GM18526 (cell line): ENCODE data around the gene HS3ST2.

Source experiments
- POLR2A ChIP-seq: IDR thresholded peaks from 3 replicates; pipeline ENCODE4 v1.6.1; 2011; ENCODE audit not compliant: insufficient read length; ENCODE audit errors: extremely low read depth

Gene HS3ST2

DNA sequence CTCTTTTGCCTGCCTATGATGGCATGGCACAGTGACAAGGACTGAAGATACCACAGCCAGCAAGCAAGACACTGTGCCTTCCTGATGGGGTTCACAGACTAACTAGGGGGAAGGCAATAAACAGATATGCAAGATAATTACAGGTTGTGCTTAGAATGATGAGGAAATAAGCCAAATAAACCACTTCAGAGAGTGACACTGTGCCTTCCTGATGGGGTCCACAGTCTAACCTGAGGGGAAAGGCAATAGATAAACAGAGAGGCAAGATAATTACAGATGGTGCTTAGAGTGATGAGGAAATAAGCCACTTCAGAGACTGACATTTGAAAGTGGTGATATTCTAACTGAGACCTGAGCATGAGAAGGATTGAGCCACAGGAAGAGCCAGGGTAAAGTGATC, 84.2 kb downstream of the HS3ST2 start:
- no peak for TF ChIP-seq POLR2A

DNA sequence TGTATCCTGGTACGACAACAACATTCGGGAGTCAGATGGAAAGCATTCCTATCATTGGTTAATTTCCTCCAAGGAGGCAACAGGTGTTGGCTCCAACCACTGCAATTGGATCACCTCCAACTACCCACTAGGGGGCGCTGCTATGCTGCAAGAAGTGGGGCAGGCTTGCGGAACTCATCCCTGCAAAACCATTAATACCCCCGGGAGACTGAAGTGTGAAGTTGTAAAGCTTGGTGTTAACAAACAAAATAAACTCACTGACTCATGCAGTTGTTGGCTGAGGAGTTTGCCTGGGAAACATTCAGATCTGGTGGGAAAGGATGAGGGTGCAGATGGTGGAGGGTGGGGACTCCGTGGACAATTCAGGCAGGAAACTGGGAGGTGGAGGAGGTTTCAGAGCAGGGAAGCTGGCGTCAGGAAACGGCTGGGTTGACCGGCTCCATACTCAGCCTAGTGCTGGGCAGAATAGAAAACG, 84.9 kb downstream of the HS3ST2 start:
- no peak for TF ChIP-seq POLR2A

DNA sequence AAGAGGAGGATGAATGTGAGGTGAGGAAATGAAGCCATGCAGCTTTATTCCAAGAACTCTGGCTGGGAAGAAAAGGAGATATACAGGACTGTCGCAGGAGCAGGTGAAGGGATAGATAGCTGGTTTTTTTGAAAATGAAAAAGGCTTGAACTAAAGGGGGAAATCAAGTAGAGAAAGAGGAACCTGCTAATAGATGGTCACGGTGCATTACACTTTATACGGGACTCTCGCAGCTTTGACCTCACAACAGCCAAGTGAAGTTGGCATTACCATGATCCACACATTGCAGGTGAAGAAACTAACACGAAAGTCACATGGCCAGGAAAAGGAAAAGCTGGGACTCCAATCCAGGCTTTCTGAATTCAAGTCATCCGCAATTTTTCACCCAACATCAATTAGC, 86.9 kb downstream of the HS3ST2 start:
- TF ChIP-seq POLR2A: no peak

DNA sequence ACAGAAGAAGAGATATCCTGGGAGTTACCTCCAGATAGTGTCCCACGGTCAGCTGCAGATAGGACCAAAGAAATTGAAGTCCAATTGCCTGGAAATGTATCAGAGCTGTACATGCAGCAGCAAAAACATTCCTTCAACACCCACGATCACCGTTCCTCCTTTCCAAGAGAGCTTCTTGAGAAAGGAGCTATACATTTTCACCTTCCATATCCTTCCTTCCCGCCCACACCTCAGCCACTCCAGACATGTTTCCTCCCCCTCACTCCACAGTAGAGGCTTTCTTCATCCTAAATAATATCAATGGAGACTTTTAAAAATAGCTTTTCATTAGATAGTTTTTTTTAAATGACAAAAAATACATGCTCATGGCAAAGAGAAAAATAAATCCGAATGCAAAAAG, 87.6 kb downstream of the HS3ST2 start:
- no peak for TF ChIP-seq POLR2A

DNA sequence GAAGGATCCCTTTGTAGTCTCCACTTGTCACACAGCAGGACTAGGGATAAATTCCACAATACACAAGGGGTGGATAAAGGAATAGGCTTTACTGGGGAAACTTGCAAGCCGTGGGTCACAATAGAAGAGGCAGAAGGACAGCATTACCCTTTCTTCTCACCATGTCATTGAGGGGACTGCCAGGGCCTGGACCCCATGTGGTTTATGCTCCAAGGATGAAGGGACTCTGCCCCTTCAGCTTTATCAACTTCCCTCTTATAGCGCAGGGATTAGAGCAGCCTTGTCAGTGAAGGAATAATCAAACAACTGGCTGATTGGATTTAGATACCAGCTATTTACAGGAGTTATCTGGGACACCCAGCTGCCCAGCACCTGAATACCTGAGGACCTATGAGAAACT, 89.8 kb downstream of the HS3ST2 start:
- no peak for TF ChIP-seq POLR2A

DNA sequence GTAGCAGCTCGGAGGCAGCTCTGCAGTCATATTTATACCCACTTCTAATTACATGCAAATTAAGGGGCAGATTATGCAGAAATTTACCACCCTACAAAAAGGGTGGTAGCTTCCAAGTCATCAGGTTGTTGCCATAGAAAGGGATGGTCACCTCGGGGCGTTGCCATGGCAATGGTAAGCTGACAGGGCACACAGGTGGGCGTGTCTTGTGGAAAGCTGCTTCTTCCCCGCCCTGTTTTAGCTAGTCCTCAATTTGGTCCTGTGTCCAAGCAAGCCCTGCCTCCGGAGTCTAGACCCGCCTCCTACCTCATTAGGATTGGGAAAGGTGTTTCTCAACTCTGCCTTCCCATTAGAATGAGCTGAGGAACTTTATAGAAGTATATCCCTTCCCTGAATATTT, 98.7 kb downstream of the HS3ST2 start:
- TF ChIP-seq POLR2A: no peak

DNA sequence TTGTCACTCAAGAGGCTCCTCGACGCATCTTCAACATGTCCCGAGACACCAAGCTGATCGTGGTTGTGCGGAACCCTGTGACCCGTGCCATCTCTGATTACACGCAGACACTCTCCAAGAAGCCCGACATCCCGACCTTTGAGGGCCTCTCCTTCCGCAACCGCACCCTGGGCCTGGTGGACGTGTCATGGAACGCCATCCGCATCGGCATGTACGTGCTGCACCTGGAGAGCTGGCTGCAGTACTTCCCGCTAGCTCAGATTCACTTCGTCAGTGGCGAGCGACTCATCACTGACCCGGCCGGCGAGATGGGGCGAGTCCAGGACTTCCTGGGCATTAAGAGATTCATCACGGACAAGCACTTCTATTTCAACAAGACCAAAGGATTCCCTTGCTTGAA, 101.0 kb downstream of the HS3ST2 start:
- TF ChIP-seq POLR2A: no peak

DNA sequence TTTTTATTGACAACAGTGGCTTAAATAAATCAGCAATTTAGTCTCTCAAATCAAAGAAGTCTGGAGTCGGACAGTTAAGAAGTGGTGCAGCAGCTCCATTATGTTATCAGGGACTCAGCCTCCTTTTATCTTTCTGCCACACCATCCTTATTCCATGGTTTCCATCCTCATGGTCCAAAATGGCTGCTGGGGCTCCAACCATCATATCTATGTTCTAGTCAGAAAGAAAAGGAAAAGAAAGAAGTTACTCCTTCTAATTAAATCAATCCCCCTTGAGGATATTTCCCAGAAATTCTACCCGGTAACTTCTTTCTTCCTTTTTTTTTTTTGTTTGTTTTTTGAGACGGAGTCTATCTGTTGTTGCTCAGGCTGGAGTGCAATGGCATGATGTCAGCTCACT, 109.5 kb downstream of the HS3ST2 start:
- no peak for TF ChIP-seq POLR2A

DNA sequence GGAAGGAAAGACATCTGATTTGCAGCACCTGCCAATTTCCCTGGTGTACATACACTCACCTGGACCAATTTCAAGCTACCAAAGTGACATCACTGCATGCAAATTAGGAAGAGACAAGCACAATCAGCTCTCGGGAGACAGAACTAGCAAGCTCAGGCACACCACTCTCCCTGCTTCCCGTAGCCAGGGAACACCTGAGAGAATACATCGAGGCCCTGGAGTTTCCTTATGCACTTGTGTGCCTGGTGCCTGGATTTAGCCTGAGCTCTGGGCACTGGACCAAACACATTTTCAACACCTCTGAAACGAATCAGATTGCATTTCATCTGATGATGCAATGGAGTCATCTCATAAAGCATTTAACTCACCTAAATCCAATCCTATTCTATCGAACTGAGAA, 110.5 kb downstream of the HS3ST2 start:
- TF ChIP-seq POLR2A: no peak

DNA sequence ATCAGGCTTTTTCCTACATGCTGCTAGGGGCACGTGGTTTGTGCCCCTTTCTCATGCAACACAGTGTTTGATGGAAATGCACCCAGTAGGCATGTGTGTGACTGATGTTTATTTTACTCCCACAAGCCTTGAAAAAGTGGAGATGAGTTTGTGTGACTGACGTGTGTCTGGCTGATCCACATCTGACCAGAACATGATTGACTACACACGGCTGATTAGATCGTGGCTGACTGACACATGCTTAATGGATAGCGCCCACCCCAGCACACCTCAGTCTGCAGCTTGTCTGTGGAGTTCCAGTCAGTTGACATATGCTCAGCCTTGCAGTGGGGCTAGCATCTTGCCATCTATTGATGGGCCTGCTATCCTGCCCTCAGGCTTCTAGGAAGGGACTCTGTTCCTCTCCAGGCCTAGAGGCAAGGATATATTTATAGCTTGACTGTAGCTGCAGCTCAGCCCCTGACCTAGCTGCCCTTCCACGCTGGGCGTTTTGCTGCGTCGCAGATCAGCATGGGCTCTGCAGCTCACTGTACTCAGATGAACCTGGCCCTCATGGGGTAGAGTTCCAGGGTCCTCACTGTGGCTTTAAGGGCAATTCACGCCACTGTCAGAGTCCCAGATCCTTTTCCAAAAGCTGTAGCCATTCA, 112.3 kb downstream of the HS3ST2 start:
- TF ChIP-seq POLR2A: no peak

DNA sequence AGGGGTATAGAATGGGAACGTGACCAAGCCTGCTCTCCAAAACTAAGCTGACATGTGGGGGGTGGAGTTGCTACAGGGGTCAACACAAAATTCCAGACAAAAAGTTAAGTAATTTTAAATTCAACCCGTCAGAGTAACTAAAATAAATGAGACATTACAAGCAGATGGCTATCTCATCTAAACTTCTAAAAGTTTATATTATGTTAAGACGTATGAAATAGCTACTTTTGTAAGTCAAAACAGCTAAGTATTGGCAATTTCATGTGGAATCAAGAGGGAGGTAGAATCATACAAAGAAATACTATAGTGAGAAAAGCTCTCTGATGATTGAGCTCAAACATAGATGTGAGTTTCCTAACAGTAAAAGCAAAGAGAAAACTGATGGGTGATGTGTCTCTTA, 113.3 kb downstream of the HS3ST2 start:
- TF ChIP-seq POLR2A: no peak

DNA sequence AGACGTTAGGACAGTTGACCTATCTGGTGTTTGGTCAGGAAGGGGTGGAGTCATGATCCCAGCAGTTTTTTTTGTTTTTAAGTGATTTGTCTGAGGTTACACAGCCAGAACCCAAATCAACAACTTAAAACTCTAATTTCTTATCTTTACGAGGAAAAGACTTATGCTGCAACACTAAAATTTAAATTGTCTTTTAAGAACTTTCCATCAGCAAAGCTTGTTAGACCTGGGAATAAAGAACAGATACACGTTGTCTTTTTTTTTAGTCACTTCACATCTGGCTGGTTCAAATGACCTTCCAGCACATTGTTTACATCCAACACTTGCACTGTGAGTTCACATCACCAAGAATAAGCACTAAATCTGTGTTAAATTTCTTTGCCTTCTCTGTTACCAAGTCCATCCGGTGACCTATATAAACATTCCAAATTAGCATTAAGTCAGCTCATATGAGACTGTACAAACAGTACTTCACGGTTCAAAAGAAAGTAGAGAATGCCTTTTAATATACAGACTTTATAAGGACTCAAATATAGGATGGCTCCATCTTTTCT, 115.0 kb downstream of the HS3ST2 start:
- TF ChIP-seq POLR2A: no peak

DNA sequence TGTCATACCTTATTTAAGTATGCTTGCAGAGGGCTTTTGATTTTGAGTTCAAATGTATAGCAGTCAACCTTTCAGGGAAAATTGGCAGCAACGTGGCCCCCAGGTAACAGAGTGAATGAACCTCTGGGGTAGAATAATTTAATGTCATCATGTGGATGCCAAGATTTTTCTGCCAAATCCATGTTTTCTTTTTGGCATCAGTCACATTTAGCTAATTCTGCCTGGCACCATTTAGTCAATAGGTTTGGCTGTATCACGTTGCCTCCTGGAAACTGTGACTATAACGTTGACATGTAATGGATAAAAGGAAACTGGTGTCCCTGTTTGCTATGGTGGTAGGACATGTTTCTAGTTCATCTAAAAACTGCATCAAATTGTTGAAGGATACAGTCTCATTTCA, 115.5 kb downstream of the HS3ST2 start:
- no peak for TF ChIP-seq POLR2A

DNA sequence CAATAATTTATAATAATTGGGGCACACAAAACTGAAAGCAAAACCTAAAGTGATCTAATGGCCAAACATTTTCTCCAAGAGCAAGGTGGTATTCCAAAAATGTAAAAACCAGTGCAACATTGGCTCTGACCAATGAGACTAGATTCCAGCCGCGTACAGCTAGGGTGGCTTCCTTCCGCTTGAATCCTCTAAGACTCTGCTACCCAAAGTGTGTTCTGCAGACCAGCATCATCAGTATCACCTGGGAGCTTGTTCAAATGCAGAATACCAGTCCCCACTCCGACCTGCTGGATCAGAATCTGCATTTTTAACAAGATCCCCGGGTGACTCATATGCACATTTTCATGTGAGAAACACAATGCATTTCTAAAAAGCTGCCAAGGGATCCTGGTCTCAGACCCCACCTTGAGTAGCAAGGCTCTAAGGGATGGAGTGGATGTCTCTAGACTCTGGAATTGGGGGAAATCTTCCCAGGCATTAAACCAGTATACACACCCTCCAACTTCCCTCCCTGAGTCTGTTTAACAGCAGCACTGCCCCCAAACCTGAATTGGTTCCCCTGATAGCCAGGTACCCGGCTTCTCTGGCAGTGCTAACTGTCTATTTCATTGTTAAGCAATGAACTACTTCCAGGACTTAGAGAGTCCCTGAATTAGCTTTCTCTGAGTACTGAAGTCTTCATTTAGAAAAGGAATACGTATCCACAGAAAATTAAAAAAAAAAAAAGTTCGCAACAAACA, 118.2 kb downstream of the HS3ST2 start:
- no peak for TF ChIP-seq POLR2A

DNA sequence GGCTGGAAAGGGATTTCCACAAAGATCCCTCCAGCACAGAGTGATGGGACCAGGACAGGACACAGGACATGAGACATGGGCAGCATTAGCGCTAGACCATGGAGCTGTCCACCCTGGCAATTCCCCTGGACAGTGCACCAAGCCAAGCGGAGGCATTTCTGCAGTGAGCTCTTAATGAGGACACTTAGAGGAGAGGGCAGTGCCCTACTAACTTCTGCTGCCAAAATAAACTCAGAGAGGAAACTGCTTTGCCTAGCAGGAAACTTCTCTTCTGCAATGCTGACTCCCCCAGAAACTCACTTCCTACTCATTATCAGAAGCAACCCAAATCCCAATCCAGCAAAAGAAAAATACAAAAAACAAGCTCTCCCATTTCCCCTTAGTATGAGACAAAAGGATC, 119.2 kb downstream of the HS3ST2 start:
- no peak for TF ChIP-seq POLR2A

DNA sequence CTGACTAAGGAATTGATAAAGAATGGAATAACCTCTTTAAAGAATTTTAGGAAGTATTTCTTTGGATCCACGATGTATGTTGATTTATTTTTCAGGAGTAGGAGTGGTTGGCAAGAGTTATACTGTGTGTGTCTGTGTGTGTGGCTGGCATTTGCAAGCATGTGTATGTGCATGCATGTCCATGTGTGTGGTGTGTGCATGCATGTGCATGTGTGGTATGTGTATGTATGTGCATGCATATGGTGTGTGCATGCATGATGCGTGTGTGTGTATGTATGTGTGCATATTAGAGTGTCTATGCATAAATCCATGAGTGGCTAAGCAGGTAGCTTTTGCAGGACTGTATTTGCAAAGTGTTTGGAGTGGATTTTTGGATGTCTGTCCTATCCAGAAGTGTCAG, 120.8 kb downstream of the HS3ST2 start:
- no peak for TF ChIP-seq POLR2A
